Measurements from ENCODE around the gene SMIM26.
"Not testable (repeated sequence)": the region's sequence is repeated elsewhere in the genome, so short reads cannot be mapped to it uniquely, and the experiment has no call there.

- TF ChIP-seq ZNF558 (CRISPR knock-in tag; IDR thresholded peaks at IDR 0.05; ENCODE audit: borderline replicate concordance); MXI1 (IDR thresholded peaks at IDR 0.05; ENCODE audit: borderline replicate concordance, low read depth, low read length); CTCF (CRISPR knock-in tag; IDR thresholded peaks at IDR 0.05); DDIT3 (CRISPR knock-in tag; IDR thresholded peaks at IDR 0.05); ZNF121 (CRISPR knock-in tag; IDR thresholded peaks at IDR 0.05); BCL6 (CRISPR knock-in tag; IDR thresholded peaks at IDR 0.05); HOXD1 (CRISPR knock-in tag; IDR thresholded peaks at IDR 0.05); ZNF431 (CRISPR knock-in tag; IDR thresholded peaks at IDR 0.05; ENCODE audit: borderline replicate concordance, low read depth); NCOR1 (IDR thresholded peaks at IDR 0.05; ENCODE audit: borderline replicate concordance, low read length); MAZ (IDR thresholded peaks at IDR 0.05; ENCODE audit: borderline replicate concordance, low read depth, low read length); MAZ (CRISPR knock-in tag; IDR thresholded peaks at IDR 0.05; ENCODE audit: low read depth); SKIL (CRISPR knock-in tag; IDR thresholded peaks at IDR 0.05; ENCODE audit: borderline replicate concordance); REST (IDR thresholded peaks at IDR 0.05; ENCODE audit: borderline replicate concordance in 1 of 2, low read depth in 1 of 2, low read length in 2 of 2); PRDM4 (CRISPR knock-in tag; IDR thresholded peaks at IDR 0.05; ENCODE audit: borderline replicate concordance); ARID2 (CRISPR knock-in tag; IDR thresholded peaks at IDR 0.05; ENCODE audit: borderline replicate concordance): not testable (repeated sequence)
These were observed 40.5 kb upstream of the SMIM26 start for GRCh38 chr20:18526761-18527160.

All from HepG2 (cell line).